Mesenchymal stem cell (in vitro differentiated cells and primary cell): Measurements from ENCODE around the gene CRISP2.

ENCODE experiments used
- DNase-seq: peaks from one replicate; pipeline ENCODE4 v3.0.0-alpha.2; 2013
- H2AFZ ChIP-seq: one replicate; pipeline ENCODE4 v1.6.1; 2013; ENCODE audit warnings: low read depth, mild to moderate bottlenecking, control low read depth, inconsistent platforms, low read length, moderate library complexity
- H2AK5ac ChIP-seq: 2 replicates; pipeline ENCODE4 v1.6.1; 2013; ENCODE audit warnings: low read length, moderate library complexity, mild to moderate bottlenecking, inconsistent platforms; ENCODE audit not compliant: severe bottlenecking
- H2BK120ac ChIP-seq: one replicate; pipeline ENCODE4 v1.6.1; 2013; ENCODE audit warnings: low read depth, mild to moderate bottlenecking, inconsistent platforms, low read length, moderate library complexity
- H2BK12ac ChIP-seq, 2 experiments: one replicate each; pipeline ENCODE4 v1.6.1; 2013; ENCODE audit warnings: inconsistent platforms in 2 of 2, low read length in 2 of 2, mild to moderate bottlenecking in 2 of 2, moderate library complexity in 2 of 2, control low read depth in 1 of 2
- H2BK15ac ChIP-seq: one replicate; pipeline ENCODE4 v1.6.1; 2013; ENCODE audit warnings: mild to moderate bottlenecking, low read depth, inconsistent platforms; ENCODE audit not compliant: poor library complexity, severe bottlenecking
- H2BK5ac ChIP-seq: 2 replicates; pipeline ENCODE4 v1.6.1; 2013; ENCODE audit warnings: low read depth, mild to moderate bottlenecking, low read length, control low read depth, inconsistent platforms; ENCODE audit not compliant: poor library complexity, severe bottlenecking
- H3K14ac ChIP-seq, 2 experiments: one replicate each; pipeline ENCODE4 v1.6.1; 2013; ENCODE audit warnings: inconsistent platforms in 2 of 2, low read length in 2 of 2, control low read depth in 1 of 2, mild to moderate bottlenecking in 1 of 2, moderate library complexity in 1 of 2
- H3K18ac ChIP-seq, 2 experiments: one replicate each; pipeline ENCODE4 v1.6.1; 2013; ENCODE audit warnings: inconsistent platforms in 2 of 2, low read length in 2 of 2, control low read depth in 1 of 2, low read depth in 1 of 2, mild to moderate bottlenecking in 1 of 2
- H3K23ac ChIP-seq, 2 experiments: one replicate each; pipeline ENCODE4 v1.6.1; 2013; ENCODE audit warnings: inconsistent platforms in 2 of 2, low read length in 2 of 2, mild to moderate bottlenecking in 2 of 2, moderate library complexity in 2 of 2, control low read depth in 1 of 2
- H3K27ac ChIP-seq: 2 replicates; pipeline ENCODE4 v1.5.1; 2013; ENCODE audit warnings: mild to moderate bottlenecking, moderate library complexity, low read length, control low read depth, inconsistent platforms; ENCODE audit not compliant: poor library complexity, severe bottlenecking
- H3K27me3 ChIP-seq, 2 experiments: 2 replicates each; pipeline versions ENCODE4 v1.6.1 to v1.7.0; 2013; ENCODE audit warnings: low read length in 2 of 2, mild to moderate bottlenecking in 2 of 2, moderate library complexity in 2 of 2, control low read depth in 1 of 2, inconsistent platforms in 1 of 2; ENCODE audit not compliant: control insufficient read depth in 1 of 2, insufficient read depth in 1 of 2
- H3K36me3 ChIP-seq, 2 experiments: 2 replicates each; pipeline versions ENCODE4 v1.6.1 to v1.7.0; 2013; ENCODE audit warnings: low read length in 2 of 2, control low read depth in 1 of 2, inconsistent platforms in 1 of 2, low read depth in 1 of 2, mild to moderate bottlenecking in 1 of 2; ENCODE audit not compliant: insufficient read depth in 2 of 2, control insufficient read depth in 1 of 2
- H3K4ac ChIP-seq, 2 experiments: one replicate each; pipeline ENCODE4 v1.6.1; 2013; ENCODE audit warnings: inconsistent platforms in 2 of 2, low read length in 2 of 2, mild to moderate bottlenecking in 2 of 2, moderate library complexity in 2 of 2, control low read depth in 1 of 2, low read depth in 1 of 2
- H3K4me1 ChIP-seq: 2 replicates; pipeline ENCODE4 v1.6.1; 2013; ENCODE audit warnings: low read depth, low read length, control low read depth; ENCODE audit not compliant: control insufficient read depth, insufficient read depth
- H3K4me2 ChIP-seq: 2 replicates; pipeline ENCODE4 v1.6.1; 2013; ENCODE audit warnings: low read length, mild to moderate bottlenecking, inconsistent platforms; ENCODE audit not compliant: poor library complexity, severe bottlenecking
- H3K4me3 ChIP-seq, 2 experiments: 2 replicates each; pipeline versions ENCODE4 v1.5.1 to v1.7.0; 2013; ENCODE audit warnings: low read length in 2 of 2, mild to moderate bottlenecking in 2 of 2, control low read depth in 1 of 2, low read depth in 1 of 2; ENCODE audit not compliant: insufficient read depth in 1 of 2
- H3K79me1 ChIP-seq: replicated peaks from 2 replicates; pipeline ENCODE4 v1.6.1; 2013; ENCODE audit warnings: mild to moderate bottlenecking, control low read depth, low read length, inconsistent platforms; ENCODE audit not compliant: poor library complexity, severe bottlenecking
- H3K9ac ChIP-seq: 2 replicates; pipeline ENCODE4 v1.7.0; 2013; ENCODE audit warnings: mild to moderate bottlenecking, low read length, moderate library complexity
- H3K9me3 ChIP-seq: 2 replicates; pipeline ENCODE4 v1.7.0; 2013; ENCODE audit warnings: mild to moderate bottlenecking, low read length; ENCODE audit not compliant: control insufficient read depth
- H4K8ac ChIP-seq: one replicate; pipeline ENCODE4 v1.6.1; 2013; ENCODE audit warnings: inconsistent platforms, mild to moderate bottlenecking, low read length, moderate library complexity
- H4K91ac ChIP-seq: one replicate; pipeline ENCODE4 v1.6.1; 2013; ENCODE audit warnings: mild to moderate bottlenecking, low read length, inconsistent platforms
- WGBS: methylation state at CpG from one replicate; pipeline ENCODE4 v1.1.7; 2013; ENCODE audit warnings: mixed read lengths; 5-methylcytosine and 5-hydroxymethylcytosine counted together

The CRISP2 gene

DNA sequence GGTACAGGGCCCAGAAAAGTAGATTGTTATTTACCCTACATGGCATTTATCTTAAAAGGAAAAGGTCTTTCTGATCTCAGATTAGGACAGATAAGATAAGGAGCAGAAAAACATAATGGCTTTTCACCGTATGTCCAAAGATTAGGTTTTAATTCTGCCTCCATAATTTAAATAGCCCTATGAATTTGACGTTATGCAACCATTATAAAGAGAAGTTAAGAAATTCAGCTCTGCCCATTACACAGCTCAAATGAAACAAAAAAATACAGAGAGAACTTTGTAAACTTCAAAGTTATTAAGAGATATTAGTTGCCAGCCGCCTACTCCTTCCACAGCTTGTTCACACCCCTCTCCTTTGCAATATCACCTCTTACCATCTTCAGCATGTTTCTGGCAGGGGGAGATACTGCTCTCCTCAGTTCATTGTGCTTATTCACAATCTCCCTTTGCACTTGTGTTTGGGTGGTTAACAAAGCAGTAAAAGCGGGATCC is 22.7 kb upstream of the CRISP2 start:
- Histone ChIP-seq H3K79me1 (no peaks in the 10 kb centered on the region), H3K27ac (no peak overlapping the region), H3K36me3 (no peaks in the 10 kb centered on the region), H2BK120ac (no peak overlapping the region), H3K18ac (no peak overlapping the region), H2AK5ac (no peak overlapping the region), H3K27me3 (no peaks in the 10 kb centered on the region), H4K8ac (no peak overlapping the region), H2AFZ (no peak overlapping the region), H3K4ac (no peak overlapping the region), H2BK15ac (no peak overlapping the region), H3K23ac (no peak overlapping the region), H3K4me1 (no peaks in the 10 kb centered on the region), H3K4me2 (no peak overlapping the region), H3K4me3 (no peak overlapping the region), H2BK12ac (no peak overlapping the region), H2BK5ac (no peak overlapping the region), H4K91ac (no peak overlapping the region), H3K14ac (no peak overlapping the region), H3K9me3 (no peaks in the 10 kb centered on the region), H3K9ac (no peak overlapping the region)
- 80% methylated on average over 2 of the region's 4 CpGs for WGBS
- DNase-seq = no peak

GRCh38 chr6:49733680-49734079 is 20.3 kb upstream of the CRISP2 start:
- H2BK5ac ChIP-seq = no peak overlapping the region
- no peak for DNase-seq
- no peak overlapping the region for H2BK12ac ChIP-seq
- no peak overlapping the region for H3K4me2 ChIP-seq
- H3K79me1 ChIP-seq = no peaks in the 10 kb centered on the region
- H3K36me3 ChIP-seq = no peaks in the 10 kb centered on the region
- H2AK5ac ChIP-seq = no peak overlapping the region
- no peak overlapping the region for H4K8ac ChIP-seq
- H2AFZ ChIP-seq = no peak overlapping the region
- H3K9me3 ChIP-seq = no peaks in the 10 kb centered on the region
- H3K4me1 ChIP-seq = no peaks in the 10 kb centered on the region
- H4K91ac ChIP-seq = no peak overlapping the region
- no peak overlapping the region for H3K27ac ChIP-seq
- no peaks in the 10 kb centered on the region for H3K27me3 ChIP-seq
- H3K4me3 ChIP-seq = no peak overlapping the region
- 63% methylated on average over 2 of the region's 2 CpGs for WGBS
- H2BK15ac ChIP-seq = no peak overlapping the region
- no peak overlapping the region for H2BK120ac ChIP-seq
- H3K23ac ChIP-seq = no peak overlapping the region
- no peak overlapping the region for H3K9ac ChIP-seq
- H3K4ac ChIP-seq = no peak overlapping the region
- no peak overlapping the region for H3K18ac ChIP-seq
- no peak overlapping the region for H3K14ac ChIP-seq

DNA sequence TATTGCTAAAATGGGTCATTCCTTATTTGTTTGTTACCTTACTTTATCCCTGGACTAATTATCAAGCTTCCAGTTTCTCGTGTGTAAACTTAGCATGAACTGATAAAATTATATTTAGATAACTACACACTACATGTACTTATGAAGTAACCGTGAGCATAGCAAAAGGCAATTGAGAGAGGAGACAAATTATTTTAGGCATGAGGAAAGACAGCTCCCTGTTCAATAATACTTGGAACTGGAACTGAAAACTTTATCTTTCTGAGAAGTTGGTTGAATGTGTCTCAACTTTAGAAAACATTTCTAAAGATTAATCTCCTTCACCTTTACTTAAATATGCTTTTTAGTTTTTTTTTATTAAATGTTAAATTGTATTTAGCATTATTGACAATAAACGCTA is 19.4 kb upstream of the CRISP2 start:
- H4K8ac ChIP-seq = no peak overlapping the region
- no peak overlapping the region for H3K4me2 ChIP-seq
- H3K9me3 ChIP-seq = no peaks in the 10 kb centered on the region
- H4K91ac ChIP-seq = no peak overlapping the region
- H3K4me3 ChIP-seq = no peak overlapping the region
- no peak overlapping the region for H2AFZ ChIP-seq
- H3K23ac ChIP-seq = no peak overlapping the region
- no peak overlapping the region for H2BK12ac ChIP-seq
- H3K27me3 ChIP-seq = no peaks in the 10 kb centered on the region
- no peak overlapping the region for H3K18ac ChIP-seq
- no peak overlapping the region for H3K14ac ChIP-seq
- no CpG with 5 or more reads among the region's 3 CpGs for WGBS
- no peak overlapping the region for H3K27ac ChIP-seq
- no peak overlapping the region for H3K4ac ChIP-seq
- no peaks in the 10 kb centered on the region for H3K36me3 ChIP-seq
- H3K4me1 ChIP-seq = no peaks in the 10 kb centered on the region
- no peak overlapping the region for H2BK120ac ChIP-seq
- H3K79me1 ChIP-seq = no peaks in the 10 kb centered on the region
- no peak for DNase-seq
- H2AK5ac ChIP-seq = no peak overlapping the region
- no peak overlapping the region for H2BK15ac ChIP-seq
- H3K9ac ChIP-seq = no peak overlapping the region
- H2BK5ac ChIP-seq = no peak overlapping the region

- H3K14ac ChIP-seq = no peak overlapping the region
- H4K91ac ChIP-seq = no peak overlapping the region
- H2AK5ac ChIP-seq = no peak overlapping the region
- no peaks in the 10 kb centered on the region for H3K79me1 ChIP-seq
- H3K27me3 ChIP-seq = no peaks in the 10 kb centered on the region
- H2AFZ ChIP-seq = no peak overlapping the region
- no peaks in the 10 kb centered on the region for H3K9me3 ChIP-seq
- H3K4ac ChIP-seq = no peak overlapping the region
- no peak overlapping the region for H3K18ac ChIP-seq
- H2BK120ac ChIP-seq = no peak overlapping the region
- H3K4me2 ChIP-seq = no peak overlapping the region
- no peaks in the 10 kb centered on the region for H3K4me1 ChIP-seq
- no peak overlapping the region for H2BK12ac ChIP-seq
- H3K27ac ChIP-seq = no peak overlapping the region
- H2BK5ac ChIP-seq = no peak overlapping the region
- no peak for DNase-seq
- no peak overlapping the region for H4K8ac ChIP-seq
- no peaks in the 10 kb centered on the region for H3K36me3 ChIP-seq
- no peak overlapping the region for H2BK15ac ChIP-seq
- no peak overlapping the region for H3K4me3 ChIP-seq
- no peak overlapping the region for H3K23ac ChIP-seq
- no peak overlapping the region for H3K9ac ChIP-seq
Measured at GRCh38 chr6:49730251-49730650, 16.9 kb upstream of the CRISP2 start.
